MM.1S (cell line): ENCODE data around the gene HOATZ.

Source experiments
- DNase-seq: peaks from one replicate; pipeline ENCODE4 v3.0.0-alpha.2; 2015
- H2AFZ ChIP-seq: fragments of 300-600 bp; sonication (generic); 2 replicates; pipeline ENCODE4 v1.6.0; 2016; ENCODE audit warnings: antibody characterized with exemption, low read length
- H3F3A ChIP-seq: fragments of 300-600 bp; sonication (generic); 2 replicates; pipeline ENCODE4 v1.6.1; 2016; ENCODE audit warnings: mild to moderate bottlenecking, antibody characterized with exemption, low read length, moderate library complexity, mixed read lengths; ENCODE audit not compliant: insufficient read depth
- H3K27ac ChIP-seq: fragments of 300-600 bp; sonication (generic); 2 replicates; pipeline ENCODE4 v1.5.1; 2016; ENCODE audit warnings: mild to moderate bottlenecking, low read length
- H3K27me3 ChIP-seq: fragments of 300-600 bp; sonication (generic); replicated peaks from 2 replicates; pipeline ENCODE4 v1.6.0; 2016; ENCODE audit warnings: low read length; ENCODE audit not compliant: insufficient read depth
- H3K36me3 ChIP-seq: fragments of 300-600 bp; sonication (generic); replicated peaks from 2 replicates; pipeline ENCODE4 v1.6.1; 2016; ENCODE audit warnings: mild to moderate bottlenecking, low read length, mixed read lengths; ENCODE audit not compliant: insufficient read depth
- H3K4me1 ChIP-seq: fragments of 300-600 bp; sonication (generic); 2 replicates; pipeline ENCODE4 v1.6.1; 2016; ENCODE audit warnings: low read length, mixed read lengths
- H3K4me2 ChIP-seq: fragments of 300-600 bp; sonication (generic); 2 replicates; pipeline ENCODE4 v1.6.0; 2016; ENCODE audit warnings: low read depth, low read length
- H3K4me3 ChIP-seq: fragments of 300-600 bp; sonication (generic); 2 replicates; pipeline ENCODE4 v1.5.1; 2016; ENCODE audit warnings: low read length, mixed read lengths
- H3K79me2 ChIP-seq: fragments of 300-600 bp; sonication (generic); 2 replicates; pipeline ENCODE4 v1.6.1; 2016; ENCODE audit warnings: mixed run types, low read length, mixed read lengths
- H3K9ac ChIP-seq: fragments of 300-600 bp; sonication (generic); 2 replicates; pipeline ENCODE4 v1.6.1; 2016; ENCODE audit warnings: low read length, mixed read lengths
- H3K9me2 ChIP-seq: fragments of 300-600 bp; sonication (generic); replicated peaks from 2 replicates; pipeline ENCODE4 v1.6.1; 2016; ENCODE audit warnings: mild to moderate bottlenecking, low read length, mixed read lengths; ENCODE audit not compliant: insufficient read depth
- H3K9me3 ChIP-seq: fragments of 300-600 bp; sonication (generic); replicated peaks from 2 replicates; pipeline ENCODE4 v1.6.1; 2016; ENCODE audit warnings: mild to moderate bottlenecking, low read length, mixed read lengths; ENCODE audit not compliant: insufficient read depth
- H4K20me1 ChIP-seq: fragments of 300-600 bp; sonication (generic); 2 replicates; pipeline ENCODE4 v1.6.1; 2016; ENCODE audit warnings: mild to moderate bottlenecking, low read length, moderate library complexity, mixed read lengths; ENCODE audit not compliant: insufficient read depth
- CTCF ChIP-seq: fragments of 300-600 bp; sonication (generic); IDR thresholded peaks from 2 replicates; pipeline ENCODE4 v1.5.1; 2016; ENCODE audit warnings: antibody characterized with exemption, low read length, mixed read lengths
- EZH2 ChIP-seq: fragments of 300-600 bp; sonication (generic); optimal IDR thresholded peaks from 2 replicates; pipeline ENCODE3; 2017; ENCODE audit warnings: low read depth, mild to moderate bottlenecking, antibody characterized with exemption, low read length, mixed read lengths
- EZH2phosphoT487 ChIP-seq: fragments of 300-600 bp; sonication (generic); IDR thresholded peaks from 2 replicates; pipeline ENCODE4 v1.6.1; 2018; ENCODE audit warnings: antibody characterized with exemption, low read length

Gene HOATZ

GRCh38 chr11:111538407-111539114, 24.0 kb downstream of the HOATZ start:
- Histone ChIP-seq H3K4me1 (peaks cover 17% of the 10 kb centered on the region), H3K27ac (no peak overlapping the region), H3F3A (no peaks in the 10 kb centered on the region), H3K79me2 (no peaks in the 10 kb centered on the region), H3K27me3 (no peaks in the 10 kb centered on the region), H3K9ac (no peak overlapping the region), H3K36me3 (no peaks in the 10 kb centered on the region), H3K9me3 (no peaks in the 10 kb centered on the region), H3K4me2 (no peak overlapping the region), H3K9me2 (no peaks in the 10 kb centered on the region), H3K4me3 (no peak overlapping the region), H4K20me1 (no peaks in the 10 kb centered on the region), H2AFZ (no peak overlapping the region)
- TF ChIP-seq CTCF, result no peak
- DNase-seq, result peak; percentile 30

- H3K9ac ChIP-seq, result no peak overlapping the region
- no peak overlapping the region for H3K4me2 ChIP-seq
- H3K27ac ChIP-seq, result no peak overlapping the region
- H4K20me1 ChIP-seq, result no peaks in the 10 kb centered on the region
- peaks cover 8% of the 10 kb centered on the region for H3F3A ChIP-seq
- no peaks in the 10 kb centered on the region for H3K9me2 ChIP-seq
- TF ChIP-seq EZH2phosphoT487, result no peak
- no peak for TF ChIP-seq CTCF
- no peak for TF ChIP-seq EZH2
- H3K36me3 ChIP-seq, result no peaks in the 10 kb centered on the region
- no peaks in the 10 kb centered on the region for H3K9me3 ChIP-seq
- H3K79me2 ChIP-seq, result no peaks in the 10 kb centered on the region
- no peak overlapping the region for H3K4me3 ChIP-seq
- DNase-seq, result no peak
- H3K4me1 ChIP-seq, result peaks cover 27% of the 10 kb centered on the region
- H3K27me3 ChIP-seq, result no peaks in the 10 kb centered on the region
- no peak overlapping the region for H2AFZ ChIP-seq
Measured at GRCh38 chr11:111539426-111540113, 25.0 kb downstream of the HOATZ start.

GRCh38 chr11:111540114-111540936, 25.7 kb downstream of the HOATZ start, which contains the start of gene LAYN:
TSS of gene LAYN (plus strand) at chr11:111540720. CDS start at chr11:111540844, 124 bp downstream.
- no peak within 1 kb of the TSS for H3K9ac ChIP-seq

More at GRCh38 chr11:111540114-111540936, 25.7 kb downstream of the HOATZ start, which contains the start of gene LAYN:
- H4K20me1 ChIP-seq, result no peaks in the 10 kb centered on the region
- H3K4me2 ChIP-seq, result peak within 1 kb of the TSS; percentile 5; the same call in 1 of the 2 replicates
- H3K4me3 ChIP-seq, result no peak within 1 kb of the TSS
- peaks cover 8% of the 10 kb centered on the region for H3F3A ChIP-seq
- no peaks in the 10 kb centered on the region for H3K36me3 ChIP-seq
- DNase-seq, result no peak
- no peaks in the 10 kb centered on the region for H3K27me3 ChIP-seq
- H3K9me2 ChIP-seq, result no peaks in the 10 kb centered on the region
- H3K27ac ChIP-seq, result no peak within 1 kb of the TSS
- TF ChIP-seq CTCF, result no peak
- TF ChIP-seq EZH2, result no peak
- no peak for TF ChIP-seq EZH2phosphoT487
- no peak within 1 kb of the TSS for H2AFZ ChIP-seq
- H3K4me1 ChIP-seq, result peaks cover 28% of the 10 kb centered on the region
- no peaks in the 10 kb centered on the region for H3K9me3 ChIP-seq
- H3K79me2 ChIP-seq, result no peaks in the 10 kb centered on the region
